Astrocyte of the cerebellum (primary cell): ENCODE results near the gene DEPDC4.

Experiments
- DNase-seq: peaks from one replicate; pipeline ENCODE4 v3.0.0-alpha.2; 2011; ENCODE audit warnings: low read depth
- H3K4me3 ChIP-seq: 2 replicates; pipeline ENCODE4 v1.5.1; 2011; ENCODE audit warnings: mild to moderate bottlenecking, low read depth, low read length, moderate library complexity
- CTCF ChIP-seq: IDR thresholded peaks from 2 replicates; pipeline ENCODE4 v1.5.1; 2012; ENCODE audit warnings: low read length, low read depth, moderate library complexity, mild to moderate bottlenecking; ENCODE audit errors: missing control alignments
- in situ Hi-C: cut with HindIII; loops from 2 replicates; pipeline ENCODE4 v1.10.0; 2017; ENCODE audit warnings: low sequenced_read_pairs

The DEPDC4 gene

GRCh38 chr12:100214518-100214917 lies 52.4 kb downstream of the DEPDC4 start:
- no peak for TF ChIP-seq CTCF

GRCh38 chr12:100213016-100213891 lies 53.6 kb downstream of the DEPDC4 start:
- in situ Hi-C loops, result no loop called here
- H3K4me3 ChIP-seq, result no peak overlapping the region
- no peak for DNase-seq
- no peak for TF ChIP-seq CTCF

More at GRCh38 chr12:100214518-100214917, 52.4 kb downstream of the DEPDC4 start:
- no peak for DNase-seq
- in situ Hi-C loops, result no loop called here
- H3K4me3 ChIP-seq, result no peak overlapping the region

- DNase-seq, result no peak
- no peak overlapping the region for H3K4me3 ChIP-seq
- TF ChIP-seq CTCF, result no peak
- in situ Hi-C loops, result no loop called here
Observed at GRCh38 chr12:100211698-100212097, 55.2 kb downstream of the DEPDC4 start.

GRCh38 chr12:100208834-100209233 lies 58.0 kb downstream of the DEPDC4 start:
- in situ Hi-C loops, result no loop called here
- no peak for DNase-seq

GRCh38 chr12:100207311-100207710 lies 59.6 kb downstream of the DEPDC4 start:
- no peak for TF ChIP-seq CTCF
- no peak for DNase-seq
- no peak overlapping the region for H3K4me3 ChIP-seq
- in situ Hi-C loops, result no loop called here

More at GRCh38 chr12:100208834-100209233, 58.0 kb downstream of the DEPDC4 start:
- no peak for TF ChIP-seq CTCF
- H3K4me3 ChIP-seq, result no peak overlapping the region

GRCh38 chr12:100201604-100202423 lies 65.1 kb downstream of the DEPDC4 start:
- no peak for DNase-seq
- H3K4me3 ChIP-seq, result peak overlapping the region; percentile 74
- in situ Hi-C loops, result no loop called here
- TF ChIP-seq CTCF, result no peak
